Measurements from ENCODE around the gene HIP1.

Gene HIP1

DNA sequence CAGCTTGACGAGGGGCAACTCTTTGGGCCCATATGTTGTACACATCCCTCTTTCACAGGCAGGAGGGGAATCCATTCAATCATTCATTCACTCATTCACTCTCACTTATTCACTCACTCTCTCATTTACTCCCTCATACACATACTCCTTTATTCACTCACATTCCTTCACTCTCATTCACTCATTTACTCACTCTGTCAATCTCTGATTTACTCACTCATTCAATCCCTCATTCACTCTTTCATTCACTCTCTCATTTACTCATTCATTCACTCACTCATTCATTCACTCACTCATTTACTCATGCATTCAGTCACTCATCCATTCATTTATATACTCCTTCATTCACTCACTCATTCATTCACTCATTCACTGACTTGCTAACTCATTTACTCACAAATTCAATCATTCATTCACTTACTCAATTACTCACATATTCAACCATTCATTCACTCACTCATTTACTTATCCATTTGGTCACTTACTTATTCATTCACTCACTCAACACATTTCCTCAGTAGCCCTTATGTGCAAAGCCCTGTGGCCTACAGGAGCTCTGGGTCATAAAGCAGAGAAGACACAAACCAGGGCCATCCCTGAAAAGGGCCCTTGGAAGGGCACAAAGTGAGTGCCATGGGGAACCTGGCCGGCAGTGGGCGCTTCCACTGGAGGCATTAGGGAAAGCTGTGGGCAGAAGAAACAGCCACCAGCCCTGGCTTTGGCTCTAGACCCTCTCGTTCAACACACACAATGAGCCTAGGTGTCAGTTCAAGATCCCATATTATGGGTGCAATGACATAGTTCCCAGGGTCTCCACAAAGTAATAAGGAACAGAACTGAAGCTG, 26.0 kb downstream of the HIP1 start:
- ChIA-PET CTCF (no interaction called here), POLR2A (no interaction called here)
- DNase-seq (ENCODE audit: extremely low spot score): no peak
- TF ChIP-seq, protein P1, sequence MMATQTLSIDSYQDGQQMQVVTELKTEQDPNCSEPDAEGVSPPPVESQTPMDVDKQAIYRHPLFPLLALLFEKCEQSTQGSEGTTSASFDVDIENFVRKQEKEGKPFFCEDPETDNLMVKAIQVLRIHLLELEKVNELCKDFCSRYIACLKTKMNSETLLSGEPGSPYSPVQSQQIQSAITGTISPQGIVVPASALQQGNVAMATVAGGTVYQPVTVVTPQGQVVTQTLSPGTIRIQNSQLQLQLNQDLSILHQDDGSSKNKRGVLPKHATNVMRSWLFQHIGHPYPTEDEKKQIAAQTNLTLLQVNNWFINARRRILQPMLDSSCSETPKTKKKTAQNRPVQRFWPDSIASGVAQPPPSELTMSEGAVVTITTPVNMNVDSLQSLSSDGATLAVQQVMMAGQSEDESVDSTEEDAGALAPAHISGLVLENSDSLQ (IDR thresholded peaks at IDR 0.05): no peak
- no peak for TF ChIP-seq SP1 (IDR thresholded peaks at IDR 0.05)
- no peak for TF ChIP-seq BHLHE40 (IDR thresholded peaks at IDR 0.05; ENCODE audit: borderline replicate concordance)
- TF ChIP-seq FOXK2 (IDR thresholded peaks at IDR 0.05): no peak
- no peak for TF ChIP-seq FOXM1 (IDR thresholded peaks at IDR 0.05; ENCODE audit: borderline replicate concordance)
- no peak for TF ChIP-seq HDGF (IDR thresholded peaks at IDR 0.05; ENCODE audit: borderline replicate concordance)
- TF ChIP-seq ELF4 (IDR thresholded peaks at IDR 0.05): no peak

DNA sequence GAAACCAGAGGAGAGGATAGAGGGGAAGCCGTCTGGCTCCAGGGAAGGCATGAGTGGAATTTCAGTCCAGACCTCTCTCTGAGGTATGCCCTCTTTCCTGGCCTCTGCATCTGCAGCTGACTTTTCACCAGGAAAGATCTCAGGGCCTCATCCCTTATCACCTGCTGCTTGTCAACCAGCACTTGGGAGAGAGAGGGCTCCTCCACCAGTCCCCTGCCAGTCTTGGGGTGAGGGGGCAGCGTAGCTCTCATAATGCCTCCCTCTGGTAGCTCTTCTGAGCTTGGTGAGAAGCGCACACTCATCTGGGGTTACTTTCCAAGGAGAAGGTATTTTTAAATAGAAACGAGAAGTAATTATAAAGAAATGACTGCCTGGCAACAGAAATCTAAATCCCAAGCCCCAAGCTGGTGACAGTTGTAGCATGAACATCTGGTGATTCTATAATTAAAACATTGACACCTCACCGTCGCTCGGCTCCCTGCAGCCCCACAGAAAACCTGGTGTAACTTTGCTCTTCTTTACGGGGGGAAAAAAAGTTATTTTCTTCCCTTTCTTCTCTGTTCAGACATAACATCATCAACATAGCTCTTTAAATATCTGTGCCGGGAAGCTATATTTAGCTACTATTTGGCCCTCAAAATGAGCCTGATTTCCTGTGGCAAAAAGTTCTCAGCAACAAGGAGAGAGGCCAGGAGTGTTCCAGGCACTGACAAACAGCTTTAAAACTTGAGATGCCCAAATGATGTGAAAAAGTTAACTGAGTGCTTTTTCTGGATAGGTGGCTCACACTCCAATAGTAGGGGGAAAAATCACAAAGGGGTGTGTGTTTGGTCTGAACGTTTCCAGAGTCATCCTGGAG, 26.9 kb downstream of the HIP1 start:
- no peak for DNase-seq (ENCODE audit: extremely low spot score)
- no peak for TF ChIP-seq SUZ12 (IDR thresholded peaks at IDR 0.05)
- ChIA-PET CTCF (no interaction called here), POLR2A (no interaction called here)

DNA sequence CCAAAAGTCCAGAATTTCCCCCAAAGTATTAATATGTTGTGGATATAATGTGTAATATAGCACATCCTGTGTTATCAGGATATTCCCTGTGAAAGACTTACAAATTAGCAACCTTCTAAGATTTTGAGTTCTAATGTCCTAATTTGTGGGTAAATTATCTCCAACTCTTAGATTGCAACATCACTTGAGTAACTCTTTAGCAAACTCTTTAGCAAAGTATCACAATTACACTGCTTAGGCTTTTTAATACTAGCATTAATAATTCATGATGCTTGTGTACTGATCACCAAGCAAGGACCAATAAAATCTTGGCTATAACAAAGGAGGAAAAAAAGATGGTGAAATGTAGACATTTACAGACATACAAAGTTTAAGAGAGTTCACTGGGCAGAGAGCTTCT, 27.7 kb downstream of the HIP1 start:
- CTCF ChIA-PET: no interaction called here
- no peak for TF ChIP-seq FOXA1 (IDR thresholded peaks at IDR 0.05)
- TF ChIP-seq LEF1 (IDR thresholded peaks at IDR 0.05; ENCODE audit: borderline replicate concordance): no peak
- TF ChIP-seq HDGF (IDR thresholded peaks at IDR 0.05; ENCODE audit: borderline replicate concordance): no peak
- no peak for TF ChIP-seq FOXK2 (IDR thresholded peaks at IDR 0.05)
- no peak for TF ChIP-seq CTBP1 (IDR thresholded peaks at IDR 0.05; ENCODE audit: borderline replicate concordance)
- TF ChIP-seq NFRKB (IDR thresholded peaks at IDR 0.05): no peak
- TF ChIP-seq ARNT (IDR thresholded peaks at IDR 0.05): no peak
- TF ChIP-seq SUZ12 (IDR thresholded peaks at IDR 0.05): no peak
- no peak for TF ChIP-seq ELF4 (IDR thresholded peaks at IDR 0.05)
- TF ChIP-seq TARDBP (IDR thresholded peaks at IDR 0.05): no peak
- no peak for TF ChIP-seq ZNF384 (IDR thresholded peaks at IDR 0.05)
- TF ChIP-seq L3MBTL2 (conservative IDR thresholded peaks at IDR 0.05): no peak
- no peak for TF ChIP-seq SP1 (IDR thresholded peaks at IDR 0.05)
- DNase-seq (ENCODE audit: extremely low spot score): no peak
- POLR2A ChIA-PET: no interaction called here

DNA sequence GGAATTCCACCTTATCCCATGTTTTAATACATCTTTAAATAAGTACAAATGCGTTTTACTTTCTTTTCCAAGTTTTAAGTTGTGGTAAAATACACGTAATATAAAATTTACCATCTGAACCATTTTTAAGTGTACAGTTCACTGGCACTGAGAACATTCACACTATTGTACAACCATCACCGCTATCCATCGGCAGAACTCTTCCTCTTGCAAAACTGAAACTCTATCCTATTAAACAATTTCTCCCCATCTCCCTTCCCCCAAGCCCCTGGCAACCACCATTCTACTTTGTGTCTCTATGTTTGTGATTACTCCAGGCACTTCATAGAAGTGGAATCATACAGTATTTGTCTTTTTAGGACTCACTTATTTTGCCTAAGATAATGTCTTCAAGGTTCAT, 33.8 kb downstream of the HIP1 start:
- TF ChIP-seq FOXM1 (IDR thresholded peaks at IDR 0.05; ENCODE audit: borderline replicate concordance) (no peak), SP1 (IDR thresholded peaks at IDR 0.05) (no peak), HDGF (IDR thresholded peaks at IDR 0.05; ENCODE audit: borderline replicate concordance) (no peak), SUZ12 (IDR thresholded peaks at IDR 0.05) (no peak)
- ChIA-PET POLR2A (no interaction called here), CTCF (no interaction called here)
- DNase-seq (ENCODE audit: extremely low spot score): no peak

DNA sequence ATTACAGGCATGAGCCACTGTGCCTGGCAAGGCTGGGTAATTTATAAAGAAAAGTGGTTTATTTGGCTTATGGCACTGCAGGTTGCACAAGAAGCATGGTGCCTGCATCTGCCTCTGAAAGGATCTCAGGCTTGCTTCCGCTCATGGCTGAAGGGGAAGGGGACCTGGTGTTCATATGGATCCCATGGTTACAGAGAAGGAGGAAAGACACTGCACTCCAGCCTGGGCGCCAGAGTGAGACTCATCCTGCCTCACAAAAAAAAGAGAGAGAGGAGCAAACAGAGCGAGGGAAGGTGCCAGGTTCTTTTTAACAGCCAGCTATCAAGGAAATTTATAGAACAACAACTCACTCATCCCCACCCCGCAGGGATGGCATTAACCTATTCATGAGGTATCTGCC, 36.2 kb downstream of the HIP1 start:
- TF ChIP-seq L3MBTL2 (conservative IDR thresholded peaks at IDR 0.05) (no peak), FOXA1 (IDR thresholded peaks at IDR 0.05) (no peak), FOXK2 (IDR thresholded peaks at IDR 0.05) (no peak)
- DNase-seq (ENCODE audit: extremely low spot score): no peak
- CTCF ChIA-PET: no interaction called here
- POLR2A ChIA-PET: no interaction called here

DNA sequence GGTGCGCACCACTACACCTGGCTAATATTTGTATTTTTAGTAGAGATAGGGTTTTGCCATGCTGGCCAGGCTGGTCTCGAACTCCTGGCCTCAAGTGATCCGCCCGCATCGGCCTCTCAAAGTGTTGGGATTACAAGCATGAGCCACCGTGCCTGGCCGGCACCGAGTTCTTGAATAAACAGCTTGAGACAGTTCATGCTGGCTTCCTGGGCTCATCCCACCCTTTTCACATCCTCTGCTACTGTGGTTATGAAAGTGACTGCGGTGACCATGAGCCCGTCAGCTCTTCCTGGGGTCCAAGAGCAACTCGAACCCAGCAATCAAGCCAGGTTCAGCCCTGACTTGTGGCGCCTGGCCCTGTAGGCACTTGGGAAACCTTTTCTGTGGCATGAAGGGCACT, 38.7 kb downstream of the HIP1 start:
- TF ChIP-seq ARNT (IDR thresholded peaks at IDR 0.05): no peak
- DNase-seq (ENCODE audit: extremely low spot score): no peak
- CTCF ChIA-PET: no interaction called here
- POLR2A ChIA-PET: no interaction called here

DNA sequence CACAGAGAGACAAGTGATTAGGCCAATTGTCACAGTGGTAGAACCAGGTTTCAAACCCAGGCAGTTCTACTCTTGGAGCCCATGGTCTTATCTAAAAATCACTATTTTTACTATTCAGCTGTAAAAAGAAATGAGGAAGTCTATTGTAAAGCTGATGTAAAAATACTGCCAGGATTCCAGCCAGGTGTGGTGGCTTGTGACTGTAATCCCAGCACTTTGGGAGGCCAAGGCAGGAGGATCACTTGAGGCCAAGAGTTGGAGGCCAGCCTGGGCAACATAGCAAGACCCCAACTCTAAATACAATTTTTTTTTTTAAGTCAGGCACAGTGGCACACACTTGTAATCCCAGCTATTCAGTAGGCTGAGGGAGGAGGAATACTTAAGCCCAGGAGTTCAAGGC, 40.4 kb downstream of the HIP1 start:
- CTCF ChIA-PET: no interaction called here
- POLR2A ChIA-PET: no interaction called here
- DNase-seq (ENCODE audit: extremely low spot score): no peak
- TF ChIP-seq SUZ12 (IDR thresholded peaks at IDR 0.05): no peak

DNA sequence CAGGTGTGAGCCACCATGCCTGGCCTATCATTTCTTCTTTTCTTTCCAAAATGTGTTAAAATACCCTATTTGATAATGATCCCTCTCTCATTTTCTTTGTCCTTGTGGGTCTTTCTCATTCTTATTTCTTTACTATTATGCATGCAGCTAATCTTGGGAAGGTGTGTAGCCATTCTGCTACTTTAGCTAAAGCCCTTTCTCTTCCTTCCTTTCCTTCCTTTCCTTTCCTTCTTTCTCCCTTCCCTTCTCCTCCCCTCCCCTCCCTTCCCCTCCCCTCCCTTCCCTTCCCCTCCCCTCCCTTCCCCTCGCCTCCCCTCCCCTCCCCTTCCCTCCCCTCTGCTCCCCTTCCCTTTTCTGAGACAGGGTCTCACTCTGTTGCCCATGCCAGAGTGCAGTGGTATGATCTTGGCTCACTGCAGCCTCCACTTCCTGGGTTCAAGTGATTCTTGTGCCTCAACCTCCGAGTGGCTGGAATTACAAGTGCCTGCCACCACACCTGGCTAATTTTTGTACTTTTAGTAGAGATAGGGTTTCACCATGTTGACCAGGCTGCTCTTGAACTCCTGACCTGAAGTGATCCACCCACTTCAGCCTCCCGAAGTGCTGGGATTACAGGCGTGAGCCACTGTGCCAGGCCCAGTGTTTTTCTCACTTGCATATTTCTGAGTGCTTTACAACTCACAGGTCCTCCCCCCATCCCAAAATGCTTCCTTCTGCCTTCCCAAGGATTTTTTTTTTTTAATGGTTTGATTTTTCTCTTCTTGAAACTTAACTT, 42.3 kb downstream of the HIP1 start:
- TF ChIP-seq ZNF384 (IDR thresholded peaks at IDR 0.05) (no peak), HDGF (IDR thresholded peaks at IDR 0.05; ENCODE audit: borderline replicate concordance) (no peak), FOXM1 (IDR thresholded peaks at IDR 0.05; ENCODE audit: borderline replicate concordance) (no peak)
- TF ChIP-seq, protein P1 (IDR thresholded peaks at IDR 0.05): no peak
- no peak for DNase-seq (ENCODE audit: extremely low spot score)
- POLR2A ChIA-PET: no interaction called here
- CTCF ChIA-PET: no interaction called here

All from HEK293T (cell line).